ENCODE data around the gene BEX4.

- no peak for TF ChIP-seq CTCF (IDR thresholded peaks at IDR 0.05; ENCODE audit: poor library complexity, severe bottlenecking)
- TF ChIP-seq EZH2 (IDR thresholded peaks at IDR 0.05; ENCODE audit: borderline replicate concordance, insufficient read depth, low read length, poor library complexity, severe bottlenecking), result no peak
- TF ChIP-seq EP300 (conservative IDR thresholded peaks at IDR 0.05; ENCODE audit: poor library complexity, severe bottlenecking), result no peak
- no peak for TF ChIP-seq REST (IDR thresholded peaks at IDR 0.05; ENCODE audit: borderline replicate concordance)
These were observed 37.4 kb upstream of the BEX4 start for GRCh38 chrX:103177556-103177955.

Measured in neural cell (in vitro differentiated cells).